ENCODE measurements around the gene SPG11. TPM values are rescaled to one million over a fixed set of nuclear protein-coding genes. Genes with fewer than 3 reads are reported as not detected.

SPG11 gene
- total RNA-seq, 1 experiment from 2014 or later: 65.1 TPM

- Mint-ChIP-seq H3K4me3 (ENCODE audit: unreplicated experiment) (no peak overlapping the region), H3K4me1 (ENCODE audit: insufficient read depth, unreplicated experiment) (peaks cover 7% of the 10 kb centered on the region), H3K36me3 (ENCODE audit: insufficient read depth, unreplicated experiment) (peaks cover 44% of the 10 kb centered on the region), H3K27ac (ENCODE audit: low read depth, unreplicated experiment) (no peak overlapping the region), H3K27me3 (ENCODE audit: insufficient read depth, unreplicated experiment) (no peaks in the 10 kb centered on the region), H3K9me3 (ENCODE audit: unreplicated experiment) (no peaks in the 10 kb centered on the region)
- DNase-seq (ENCODE audit: unreplicated experiment): no peak
- ChIA-PET CTCF (interaction anchor here (2.6 kb wide), 1 partner anchor 29 kb away, joined by 9 read pairs; no protein-coding TSS in a partner anchor), POLR2A (interaction anchor here (0.5 to 1.7 kb wide), 3 partner anchors 10 to 241 kb away, joined by 3 to 4 read pairs (median 3); no protein-coding TSS in a partner anchor)
- no TSS peak for BruUV-seq (replicated peaks)
- no peak for TF ChIP-seq CTCF (IDR thresholded peaks at IDR 0.05; ENCODE audit: unreplicated experiment)
- intact Hi-C loops (cut with micrococcal nuclease): no loop called here
These were observed 132.8 kb downstream of the SPG11 start for GRCh38 chr15:44530653-44531052.

DNA sequence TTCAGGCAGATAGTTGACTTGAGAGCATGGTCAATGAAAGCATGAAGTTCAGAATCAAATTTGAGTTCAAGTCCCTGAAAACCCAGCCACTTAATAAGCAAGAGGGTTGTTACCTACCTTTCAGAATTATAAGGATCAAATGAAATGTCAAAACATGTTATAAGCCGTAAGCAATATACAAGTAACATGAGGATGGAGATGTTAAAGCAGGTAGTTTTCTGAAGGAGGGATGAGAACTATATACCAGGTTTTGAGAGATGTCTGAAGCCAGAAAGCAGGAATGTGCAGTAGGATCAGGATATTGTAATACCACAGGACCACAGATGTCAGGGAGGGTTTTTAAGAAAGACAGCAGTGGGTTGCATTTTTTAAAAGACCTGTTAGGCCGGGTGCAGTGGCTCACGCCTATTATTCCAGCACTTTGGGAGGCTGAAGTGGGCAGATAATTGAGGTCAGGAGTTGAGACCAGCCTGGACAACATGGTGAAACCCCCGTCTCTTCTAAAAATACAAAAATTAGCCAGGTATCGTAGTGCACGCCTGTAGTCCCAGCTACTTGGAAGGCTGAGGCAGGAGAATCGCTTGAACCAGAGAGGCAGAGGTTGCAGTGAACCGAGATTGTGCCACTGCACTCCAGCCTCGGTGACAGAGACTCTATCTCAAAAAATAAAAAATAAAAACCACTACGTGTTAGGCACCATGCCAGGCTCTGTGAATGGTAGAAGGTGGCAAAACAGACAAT, 133.4 kb downstream of the SPG11 start:
- CTCF ChIA-PET: interaction anchor here (2.6 kb wide), 1 partner anchor 29 kb away, joined by 9 read pairs; no protein-coding TSS in a partner anchor
- no peak overlapping the region for H3K4me3 Mint-ChIP-seq (ENCODE audit: unreplicated experiment)
- peaks cover 50% of the 10 kb centered on the region for H3K36me3 Mint-ChIP-seq (ENCODE audit: insufficient read depth, unreplicated experiment)
- no peaks in the 10 kb centered on the region for H3K9me3 Mint-ChIP-seq (ENCODE audit: unreplicated experiment)
- POLR2A ChIA-PET: interaction anchor here (0.7 to 1.7 kb wide), 3 partner anchors 9 to 240 kb away, joined by 3 to 4 read pairs (median 3); no protein-coding TSS in a partner anchor
- peaks cover 3% of the 10 kb centered on the region for H3K4me1 Mint-ChIP-seq (ENCODE audit: insufficient read depth, unreplicated experiment)
- intact Hi-C loops (cut with micrococcal nuclease): no loop called here
- H3K27ac Mint-ChIP-seq (ENCODE audit: low read depth, unreplicated experiment): no peak overlapping the region
- TF ChIP-seq CTCF (IDR thresholded peaks at IDR 0.05; ENCODE audit: unreplicated experiment): no peak
- H3K27me3 Mint-ChIP-seq (ENCODE audit: insufficient read depth, unreplicated experiment): no peaks in the 10 kb centered on the region
- DNase-seq (ENCODE audit: unreplicated experiment): no peak
- BruUV-seq (replicated peaks): TSS peak; percentile 20

DNA sequence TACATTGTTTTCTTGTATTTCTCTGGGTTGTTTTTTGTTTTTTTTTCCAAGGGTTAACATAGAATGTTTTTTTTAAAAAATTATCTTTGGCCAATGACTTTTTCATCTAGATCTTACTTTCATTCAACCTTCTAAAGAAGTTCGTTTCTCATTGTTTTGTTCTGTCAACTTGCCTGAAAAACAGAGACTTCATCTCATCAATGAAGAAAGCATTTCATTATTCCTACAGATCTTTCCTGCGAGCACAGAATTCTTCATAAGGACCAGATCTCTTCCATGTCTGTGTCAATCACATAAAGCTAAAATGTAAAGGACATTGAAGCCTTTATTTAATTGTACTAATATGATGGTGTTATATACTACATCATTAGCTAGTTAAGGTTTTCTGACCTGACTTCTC, 136.2 kb downstream of the SPG11 start:
- DNase-seq (ENCODE audit: unreplicated experiment): no peak
- H3K36me3 Mint-ChIP-seq (ENCODE audit: insufficient read depth, unreplicated experiment): peaks cover 56% of the 10 kb centered on the region
- ChIA-PET CTCF (interaction anchor here (0.5 kb wide), 1 partner anchor 319 kb away, joined by 3 read pairs; no protein-coding TSS in a partner anchor), POLR2A (interaction anchor here (2.6 kb wide), 1 partner anchor 9 kb away, joined by 14 read pairs; the partner anchor contains the start of gene EIF3J)
- no peaks in the 10 kb centered on the region for H3K4me1 Mint-ChIP-seq (ENCODE audit: insufficient read depth, unreplicated experiment)
- H3K4me3 Mint-ChIP-seq (ENCODE audit: unreplicated experiment): no peak overlapping the region
- H3K27ac Mint-ChIP-seq (ENCODE audit: low read depth, unreplicated experiment): no peak overlapping the region
- no peaks in the 10 kb centered on the region for H3K9me3 Mint-ChIP-seq (ENCODE audit: unreplicated experiment)
- intact Hi-C loops (cut with micrococcal nuclease): no loop called here
- TF ChIP-seq CTCF (IDR thresholded peaks at IDR 0.05; ENCODE audit: unreplicated experiment): no peak
- BruUV-seq (replicated peaks): no TSS peak
- H3K27me3 Mint-ChIP-seq (ENCODE audit: insufficient read depth, unreplicated experiment): no peaks in the 10 kb centered on the region

DNA sequence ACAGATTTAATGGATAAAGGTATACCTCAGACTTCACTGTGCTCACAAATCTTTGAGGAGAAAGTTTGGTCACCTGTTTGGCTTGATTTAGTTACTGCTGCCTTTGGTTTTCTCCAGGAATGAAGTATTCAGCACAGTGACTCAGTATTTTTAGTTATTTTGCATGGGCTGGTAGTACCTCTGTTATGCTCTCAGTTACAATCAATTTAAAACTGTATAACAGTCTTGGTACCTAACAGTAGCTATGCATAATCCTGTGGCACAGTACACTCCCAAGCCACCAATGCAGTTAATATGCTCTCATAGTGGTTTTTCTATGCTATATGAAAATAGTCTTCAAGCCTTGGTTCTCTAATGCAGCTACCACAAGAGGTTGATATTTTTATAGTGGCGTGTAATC, 138.4 kb downstream of the SPG11 start:
- CTCF ChIA-PET: no interaction called here
- POLR2A ChIA-PET: interaction anchor here (0.9 kb wide), 1 partner anchor 13 kb away, joined by 3 read pairs; no protein-coding TSS in a partner anchor
- H3K27me3 Mint-ChIP-seq (ENCODE audit: insufficient read depth, unreplicated experiment): no peaks in the 10 kb centered on the region
- DNase-seq (ENCODE audit: unreplicated experiment): no peak
- TF ChIP-seq CTCF (IDR thresholded peaks at IDR 0.05; ENCODE audit: unreplicated experiment): no peak
- intact Hi-C loops (cut with micrococcal nuclease): no loop called here
- peaks cover 65% of the 10 kb centered on the region for H3K36me3 Mint-ChIP-seq (ENCODE audit: insufficient read depth, unreplicated experiment)
- no peaks in the 10 kb centered on the region for H3K4me1 Mint-ChIP-seq (ENCODE audit: insufficient read depth, unreplicated experiment)
- H3K4me3 Mint-ChIP-seq (ENCODE audit: unreplicated experiment): no peak overlapping the region
- TSS peak; percentile 14 for BruUV-seq (replicated peaks)
- H3K27ac Mint-ChIP-seq (ENCODE audit: low read depth, unreplicated experiment): no peak overlapping the region
- H3K9me3 Mint-ChIP-seq (ENCODE audit: unreplicated experiment): no peaks in the 10 kb centered on the region
